H9 (cell line): Measurements from ENCODE around the gene FNDC3B. TPM values are rescaled to one million over a fixed set of nuclear protein-coding genes. Genes with fewer than 3 reads are reported as not detected.

Experiments
- DNase-seq: peaks from one replicate; pipeline ENCODE4 v3.0.0-alpha.2; 2017
- H2AFZ ChIP-seq: one replicate; pipeline ENCODE4 v1.6.1; 2013; ENCODE audit warnings: mild to moderate bottlenecking, low read length, control low read depth, moderate library complexity
- H2AK5ac ChIP-seq: 2 replicates; pipeline ENCODE4 v1.6.1; 2013; ENCODE audit warnings: low read length, control low read depth, mixed read lengths; ENCODE audit not compliant: insufficient read length
- H2BK120ac ChIP-seq: one replicate; pipeline ENCODE4 v1.6.1; 2013; ENCODE audit warnings: low read depth, mild to moderate bottlenecking, low read length, control low read depth, inconsistent platforms; ENCODE audit not compliant: poor library complexity, severe bottlenecking
- H2BK12ac ChIP-seq: 2 replicates; pipeline ENCODE4 v1.6.1; 2013; ENCODE audit warnings: low read length, control low read depth, mixed read lengths, low read depth; ENCODE audit not compliant: insufficient read length
- H2BK15ac ChIP-seq: 2 replicates; pipeline ENCODE4 v1.6.1; 2013; ENCODE audit warnings: low read depth, low read length, control low read depth
- H2BK20ac ChIP-seq: one replicate; pipeline ENCODE4 v1.6.1; 2013; ENCODE audit warnings: low read depth, mild to moderate bottlenecking, low read length, control low read depth, inconsistent platforms; ENCODE audit not compliant: poor library complexity, severe bottlenecking
- H2BK5ac ChIP-seq: 2 replicates; pipeline ENCODE4 v1.6.1; 2013; ENCODE audit warnings: low read length, control low read depth, mixed read lengths; ENCODE audit not compliant: insufficient read length
- H3K14ac ChIP-seq: 2 replicates; pipeline ENCODE4 v1.6.1; 2013; ENCODE audit warnings: low read length, control low read depth; ENCODE audit not compliant: insufficient read depth
- H3K18ac ChIP-seq: 2 replicates; pipeline ENCODE4 v1.6.1; 2013; ENCODE audit warnings: low read depth, mild to moderate bottlenecking, mixed read lengths, low read length, control low read depth; ENCODE audit not compliant: insufficient read length
- H3K23ac ChIP-seq: 2 replicates; pipeline ENCODE4 v1.6.1; 2013; ENCODE audit warnings: low read length, control low read depth, mixed read lengths, low read depth; ENCODE audit not compliant: insufficient read length
- H3K23me2 ChIP-seq: 2 replicates; pipeline ENCODE4 v1.6.1; 2013; ENCODE audit warnings: low read depth, mild to moderate bottlenecking, mixed read lengths, low read length, control low read depth; ENCODE audit not compliant: insufficient read length, poor library complexity, severe bottlenecking
- H3K27ac ChIP-seq: 2 replicates; pipeline ENCODE4 v1.5.1; 2013; ENCODE audit warnings: low read length, control low read depth, mixed read lengths, low read depth; ENCODE audit not compliant: insufficient read length
- H3K27me3 ChIP-seq: 2 replicates; pipeline ENCODE4 v1.6.1; 2013; ENCODE audit warnings: low read length, control low read depth, inconsistent platforms; ENCODE audit not compliant: insufficient read depth
- H3K4ac ChIP-seq: 2 replicates; pipeline ENCODE4 v1.6.1; 2013; ENCODE audit warnings: low read depth, mild to moderate bottlenecking, control low read depth, inconsistent platforms, low read length, moderate library complexity
- H3K4me1 ChIP-seq: 2 replicates; pipeline ENCODE4 v1.6.1; 2013; ENCODE audit warnings: low read length, control low read depth, inconsistent platforms; ENCODE audit not compliant: insufficient read depth
- H3K4me2 ChIP-seq: 2 replicates; pipeline ENCODE4 v1.6.1; 2013; ENCODE audit warnings: low read length, control low read depth, mixed read lengths; ENCODE audit not compliant: insufficient read length, insufficient read depth
- H3K56ac ChIP-seq: 2 replicates; pipeline ENCODE4 v1.6.1; 2013; ENCODE audit warnings: low read depth, mild to moderate bottlenecking, mixed read lengths, low read length, control low read depth; ENCODE audit not compliant: insufficient read length
- H3K79me1 ChIP-seq: 2 replicates; pipeline ENCODE4 v1.6.1; 2013; ENCODE audit warnings: low read depth, mild to moderate bottlenecking, moderate library complexity, low read length, control low read depth, inconsistent platforms; ENCODE audit not compliant: insufficient read depth, poor library complexity, severe bottlenecking
- H3K79me2 ChIP-seq: 2 replicates; pipeline ENCODE4 v1.6.1; 2013; ENCODE audit warnings: low read length, control low read depth, inconsistent platforms; ENCODE audit not compliant: insufficient read depth
- H3K9ac ChIP-seq: 2 replicates; pipeline ENCODE4 v1.6.1; 2013; ENCODE audit warnings: low read length, control low read depth, mixed read lengths; ENCODE audit not compliant: insufficient read length; ENCODE audit errors: extremely low read depth
- H3K9me3 ChIP-seq: one replicate; pipeline ENCODE4 v1.6.1; 2013; ENCODE audit warnings: low read depth, low read length, inconsistent platforms; ENCODE audit not compliant: control insufficient read depth
- H3T11ph ChIP-seq: one replicate; pipeline ENCODE4 v1.6.1; 2013; ENCODE audit warnings: mild to moderate bottlenecking, low read length, control low read depth, inconsistent platforms
- H4K20me1 ChIP-seq: one replicate; pipeline ENCODE4 v1.6.1; 2013; ENCODE audit not compliant: control insufficient read depth, insufficient read length, insufficient read depth
- H4K5ac ChIP-seq: 2 replicates; pipeline ENCODE4 v1.6.1; 2013; ENCODE audit warnings: low read depth, mild to moderate bottlenecking, mixed read lengths, low read length, control low read depth; ENCODE audit not compliant: insufficient read length
- H4K8ac ChIP-seq: replicated peaks from 2 replicates; pipeline ENCODE4 v1.6.1; 2013; ENCODE audit warnings: low read length, control low read depth, mixed read lengths, low read depth; ENCODE audit not compliant: insufficient read length
- H4K91ac ChIP-seq: 2 replicates; pipeline ENCODE4 v1.6.1; 2013; ENCODE audit warnings: low read depth, mild to moderate bottlenecking, moderate library complexity, mixed read lengths, low read length, control low read depth; ENCODE audit not compliant: insufficient read length
- H3K27ac Mint-ChIP-seq, 3 experiments: 2 replicates in 2 of 3; 3 replicates in 1 of 3; pipeline ENCODE4 v1.8.0; 2020 to 2021; ENCODE audit warnings: mixed read lengths in 3 of 3, mild to moderate bottlenecking in 1 of 3, moderate library complexity in 1 of 3
- H3K27me3 Mint-ChIP-seq: 2 replicates; pipeline ENCODE4 v1.8.0; 2021; ENCODE audit warnings: low read depth, mild to moderate bottlenecking, moderate library complexity, mixed read lengths
- H3K36me3 Mint-ChIP-seq, 3 experiments: 2 replicates in 2 of 3; 3 replicates in 1 of 3; pipeline ENCODE4 v1.8.0; 2020 to 2021; ENCODE audit warnings: low read depth in 3 of 3, mixed read lengths in 3 of 3; ENCODE audit not compliant: insufficient read depth in 1 of 3
- H3K4me1 Mint-ChIP-seq, 2 experiments: 2 replicates each; pipeline ENCODE4 v1.8.0; 2020; ENCODE audit warnings: mixed read lengths in 2 of 2
- H3K4me3 Mint-ChIP-seq, 2 experiments: 2 replicates in 1 of 2; 3 replicates in 1 of 2; pipeline ENCODE4 v1.8.0; 2020 to 2021; ENCODE audit warnings: mild to moderate bottlenecking in 2 of 2, mixed read lengths in 2 of 2, moderate library complexity in 1 of 2
- H3K9me3 Mint-ChIP-seq, 2 experiments: 2 replicates in 1 of 2; 3 replicates in 1 of 2; pipeline ENCODE4 v1.8.0; 2020; ENCODE audit warnings: mild to moderate bottlenecking in 2 of 2, mixed read lengths in 2 of 2, moderate library complexity in 1 of 2
- CTCF ChIP-seq: fragments of 200-600 bp; sonication (generic); conservative IDR thresholded peaks from 3 replicates; pipeline ENCODE4 v1.8.0; 2021; ENCODE audit warnings: antibody characterized with exemption, mild to moderate bottlenecking
- WGBS: extraction: QIAGEN DNeasy Blood & Tissue Kit; methylation state at CpG from one replicate; pipeline ENCODE4 v1.1.7; 2013; ENCODE audit warnings: missing lambda C conversion rate, low lambda C conversion rate, mixed read lengths; ENCODE audit not compliant: insufficient read length; ENCODE audit errors: extremely low coverage; 5-methylcytosine and 5-hydroxymethylcytosine counted together
- total RNA-seq: library from RNA; stranded (reverse); gene quantifications from 2 replicates; pipeline ENCODE4 v1.2.1, GENCODE V29; 2021

The FNDC3B gene
- total RNA-seq, 1 experiment from 2014 or later, result 43.8 TPM

GRCh38 chr3:172333692-172334457 is 294.5 kb downstream of the FNDC3B start:
- Histone ChIP-seq H4K8ac (no peak overlapping the region), H3K4me2 (no peak overlapping the region), H3K56ac (no peak overlapping the region), H2BK12ac (no peak overlapping the region), H3K23me2 (no peaks in the 10 kb centered on the region), H3K79me2 (no peaks in the 10 kb centered on the region), H3K14ac (no peak overlapping the region), H3K4ac (no peak overlapping the region), H2AFZ (no peak overlapping the region), H2BK15ac (no peak overlapping the region), H2BK120ac (no peak overlapping the region), H2BK5ac (no peak overlapping the region), H3K18ac (no peak overlapping the region), H2BK20ac (no peak overlapping the region), H3K9ac (no peak overlapping the region), H3K4me1 (no peaks in the 10 kb centered on the region), H3K9me3 (no peaks in the 10 kb centered on the region), H3T11ph (no peak overlapping the region), H2AK5ac (no peak overlapping the region), H4K20me1 (no peaks in the 10 kb centered on the region), H4K91ac (no peak overlapping the region), H3K23ac (no peak overlapping the region), H3K79me1 (no peaks in the 10 kb centered on the region), H3K27ac (no peak overlapping the region), H4K5ac (no peak overlapping the region), H3K27me3 (no peaks in the 10 kb centered on the region)
- H3K27ac Mint-ChIP-seq, result no peak overlapping the region; a peak in 1 of 7 replicates
- H3K36me3 Mint-ChIP-seq, result peaks cover 28 to 59% (median 44%) of the 10 kb centered on the region in 3 experiments
- DNase-seq, result no peak
- peaks cover 2% of the 10 kb centered on the region in 2 experiments; a peak in 2 of 4 replicates for H3K4me1 Mint-ChIP-seq
- no CpG with 5 or more reads among the region's 7 CpGs for WGBS
- H3K9me3 Mint-ChIP-seq, result no peaks in the 10 kb centered on the region
- H3K27me3 Mint-ChIP-seq, result no peaks in the 10 kb centered on the region
- H3K4me3 Mint-ChIP-seq, result no peak overlapping the region
- peak; percentile 51; the same call in 2 of the 3 replicates for TF ChIP-seq CTCF
